LHCN-M2 (cell line): Measurements from ENCODE around the gene PIK3R2. TPM values are rescaled to one million over a fixed set of nuclear protein-coding genes. Genes with fewer than 3 reads are reported as not detected.
"Not testable (repeated sequence)": the region's sequence is repeated elsewhere in the genome, so short reads cannot be mapped to it uniquely, and the experiment has no call there.

Experiments used
- DNase-seq: peaks from one replicate; pipeline ENCODE4 v3.0.0-alpha.2; 2012; ENCODE audit warnings: low read depth
- polyA plus RNA-seq: library from polyadenylated mRNA; unstranded; fragments of >200 nt; gene quantifications from one replicate; pipeline ENCODE4 v1.2.1, GENCODE V29; 2012; ENCODE audit warnings: missing spikeins
- total RNA-seq: library from RNA; depleted of rRNA; stranded (reverse); fragments of >200 nt; gene quantifications from 2 replicates; pipeline ENCODE4 v1.2.3, GENCODE V29; 2014; rRNA removed

Gene PIK3R2
- 21.2 and 40.6 TPM in 2 replicates for total RNA-seq
- polyA plus RNA-seq, result 49.3 TPM

DNA sequence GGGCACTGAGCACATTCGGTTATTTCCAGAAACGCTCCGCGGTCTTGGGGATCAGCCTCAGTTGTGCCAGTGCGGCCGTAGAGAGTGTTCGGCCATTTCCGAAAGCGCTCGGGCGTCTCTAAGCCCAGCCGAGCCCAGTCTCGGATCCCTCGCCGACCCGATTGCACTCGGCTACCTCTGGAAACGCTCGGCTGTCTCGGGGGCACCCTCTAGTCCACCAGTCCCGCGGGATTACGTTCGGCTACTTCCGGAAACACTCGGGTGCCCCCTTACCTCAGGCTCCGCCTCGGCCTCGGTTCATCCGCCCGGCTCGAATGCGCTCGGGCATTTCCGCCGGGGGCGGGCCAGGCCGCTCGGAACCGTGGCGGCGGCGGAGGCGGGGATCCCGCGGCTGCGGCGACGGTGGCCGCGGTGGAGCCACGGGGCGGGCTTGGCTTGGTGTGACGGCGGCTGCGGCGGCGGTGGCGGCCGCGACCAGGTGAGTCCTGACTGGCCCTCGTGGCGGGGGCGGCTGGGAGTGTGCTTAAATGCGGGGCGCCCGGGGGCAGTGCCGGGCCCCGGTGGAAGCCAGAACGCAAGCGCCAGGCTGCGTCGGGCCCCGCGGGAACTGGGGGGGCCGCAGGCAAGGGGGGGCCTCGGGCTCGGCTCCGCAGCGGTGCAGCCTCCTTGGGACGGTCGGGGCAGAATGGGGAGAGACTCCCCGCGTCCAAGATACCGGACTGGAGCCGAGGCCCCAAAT is at the start of gene PIK3R2:
Gene PIK3R2 (plus strand): TSS at position 347 of the 739 bp plus-strand sequence. CDS start 2,717 bp downstream, outside the sequence.
- DNase-seq, result peak; percentile 97

DNA sequence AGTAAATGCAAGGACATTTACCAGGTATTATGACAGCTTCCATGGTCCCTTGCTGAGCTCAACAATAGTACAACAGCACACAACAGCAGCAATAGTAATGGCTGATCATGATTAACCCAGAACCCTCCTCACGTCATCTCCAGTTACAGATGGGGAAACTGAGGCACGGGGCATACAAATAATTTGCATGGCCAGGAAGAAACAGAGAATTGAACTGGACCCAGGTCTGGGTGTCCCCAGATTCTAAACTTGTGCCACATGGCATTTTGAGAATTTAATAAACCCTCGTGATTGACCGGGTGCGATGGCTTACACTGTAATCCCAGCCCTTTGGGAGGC is 48.2 kb upstream of the PIK3R2 start:
- DNase-seq, result no peak

GRCh38 chr19:18105259-18105658 is 47.7 kb upstream of the PIK3R2 start:
- DNase-seq, result not testable (repeated sequence)

GRCh38 chr19:18107235-18107634 is 45.7 kb upstream of the PIK3R2 start:
- no peak for DNase-seq

GRCh38 chr19:18108897-18109296 is 44.1 kb upstream of the PIK3R2 start:
- no peak for DNase-seq

DNA sequence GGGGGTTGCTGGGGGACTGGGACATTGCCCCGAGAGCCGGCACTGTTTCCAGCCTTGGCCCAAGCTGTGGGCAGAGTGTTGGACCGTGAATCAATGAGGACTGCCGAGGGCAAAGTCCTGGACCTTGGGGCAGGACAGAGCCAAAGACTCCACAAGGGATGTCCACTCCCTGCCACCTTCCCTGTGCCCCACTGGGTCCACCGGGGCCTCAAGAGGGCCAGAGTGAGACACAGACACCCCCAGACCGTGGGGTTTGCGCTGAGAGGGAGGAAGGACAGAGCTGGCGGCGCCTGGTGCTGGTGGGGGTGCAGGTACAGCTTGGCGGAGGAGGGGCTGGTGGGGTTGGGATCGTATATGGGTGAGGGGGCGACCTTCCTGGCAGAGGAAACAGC is 43.6 kb upstream of the PIK3R2 start:
- no peak for DNase-seq

- no peak for DNase-seq
Observed at GRCh38 chr19:18109733-18110608, 43.0 kb upstream of the PIK3R2 start.

- no peak for DNase-seq
Observed at GRCh38 chr19:18110609-18111232, 42.2 kb upstream of the PIK3R2 start.

DNA sequence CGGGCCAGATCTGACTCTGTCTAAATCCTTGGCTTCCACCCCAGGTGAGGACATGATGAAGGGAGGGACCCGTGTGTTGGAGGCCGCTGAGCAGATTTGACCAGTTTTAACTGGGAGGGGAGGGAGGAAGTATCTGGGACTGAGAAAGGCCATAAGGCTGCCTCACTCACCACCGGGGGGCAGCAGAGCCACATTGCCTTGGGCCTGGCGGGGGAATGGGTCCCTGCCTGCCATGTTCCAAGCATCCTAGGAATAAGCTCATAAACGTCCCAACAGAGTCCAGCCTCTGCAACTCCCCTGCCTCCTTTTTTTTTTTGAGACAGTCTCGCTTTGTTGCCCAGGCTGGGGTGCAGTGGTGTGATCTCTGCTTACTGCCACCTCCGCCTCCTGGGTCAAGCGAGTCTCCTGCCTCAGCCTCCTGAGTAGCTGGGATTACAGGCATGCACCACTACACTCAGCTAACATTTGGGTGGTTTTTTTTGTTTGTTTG is 39.9 kb upstream of the PIK3R2 start:
- DNase-seq, result peak; percentile 70

DNA sequence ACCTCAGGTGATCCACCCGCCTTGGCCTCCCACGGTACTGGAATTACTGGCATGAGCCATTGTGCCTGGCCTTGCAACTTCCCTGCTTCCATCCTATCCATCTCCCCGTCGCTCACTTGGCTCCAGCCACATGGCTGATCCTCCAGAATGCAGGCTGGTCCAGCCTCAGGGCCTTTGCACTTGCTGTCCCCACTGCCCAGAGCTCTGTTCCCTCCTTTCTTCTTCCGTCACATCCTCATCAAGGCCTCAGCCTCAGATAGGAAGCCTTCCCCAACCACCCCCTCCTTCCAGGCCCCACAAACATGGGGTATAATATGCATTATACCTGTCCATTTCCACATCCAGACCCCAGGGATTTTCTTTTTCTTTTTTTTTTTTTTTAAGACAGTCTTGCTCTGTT is 39.1 kb upstream of the PIK3R2 start:
- DNase-seq, result no peak

- no peak for DNase-seq
Observed at GRCh38 chr19:18114483-18114882, 38.5 kb upstream of the PIK3R2 start.

GRCh38 chr19:18117364-18117691 is 35.6 kb upstream of the PIK3R2 start:
- no peak for DNase-seq

DNA sequence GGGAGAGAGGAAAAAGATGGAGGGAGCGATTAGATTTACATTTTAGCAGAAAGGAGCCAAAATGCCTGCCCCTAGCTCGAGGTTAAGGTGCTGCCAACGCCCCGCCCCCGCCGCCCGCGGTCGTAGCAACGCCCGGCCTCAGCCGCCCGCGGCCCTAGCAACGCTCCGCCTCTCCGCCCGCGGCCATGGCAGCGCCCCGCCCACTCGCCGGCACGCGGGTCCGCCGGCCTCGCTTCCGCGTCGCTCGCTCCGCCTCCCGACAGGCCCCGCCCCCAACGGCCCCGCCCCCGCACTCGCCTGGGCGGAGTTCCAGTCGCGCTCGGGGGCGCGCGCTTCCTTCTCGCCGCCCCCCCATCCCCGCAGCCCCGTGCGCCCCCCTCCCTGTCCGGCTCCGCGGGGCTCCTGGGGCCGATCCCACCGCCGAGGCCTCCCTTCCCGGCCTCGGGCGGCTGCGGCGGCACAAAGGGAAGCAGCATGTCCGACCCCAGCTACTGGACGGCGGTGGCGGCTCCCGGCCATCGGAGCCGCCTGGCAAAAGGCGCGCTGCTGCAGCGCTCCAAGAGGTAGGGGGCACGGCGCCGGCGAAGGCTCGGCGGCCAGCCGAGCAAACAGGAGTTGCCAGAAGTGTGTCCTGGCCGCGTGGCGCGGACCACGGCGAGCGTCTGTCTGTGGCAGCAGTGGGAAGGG is 35.1 kb upstream of the PIK3R2 start:
- DNase-seq, result peak; percentile 76

DNA sequence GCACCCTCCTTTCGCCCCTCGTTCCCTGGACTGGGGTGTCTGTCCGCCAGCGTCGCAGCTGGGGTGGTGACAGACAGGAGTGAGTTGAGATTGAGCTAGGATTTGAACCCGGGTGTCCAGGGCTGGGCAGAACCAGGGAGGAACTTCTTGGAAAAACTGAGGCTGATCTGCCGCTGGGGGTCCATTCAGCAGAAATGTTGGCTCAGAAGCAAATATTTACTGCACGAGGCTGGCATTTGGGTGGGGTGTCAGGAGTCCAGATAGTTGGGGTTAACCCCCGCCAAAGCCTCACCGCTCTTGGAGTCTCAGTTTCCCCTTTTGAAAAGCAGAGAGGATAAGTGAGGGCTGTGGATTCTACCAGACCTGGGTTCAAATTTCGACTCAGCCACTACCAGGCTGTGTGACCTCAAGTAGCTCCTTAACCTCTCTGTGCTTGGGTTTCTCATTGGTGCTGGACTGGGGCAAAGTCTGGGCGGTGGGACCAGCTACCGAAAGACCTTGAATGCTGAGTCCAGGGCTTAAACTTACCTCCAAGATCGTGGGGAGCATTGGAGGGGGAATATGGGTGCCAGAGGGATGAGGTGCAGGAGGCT is 34.4 kb upstream of the PIK3R2 start:
- DNase-seq, result no peak

- DNase-seq, result no peak
Observed at GRCh38 chr19:18119013-18119716, 33.8 kb upstream of the PIK3R2 start.

- no peak for DNase-seq
Observed at GRCh38 chr19:18119717-18120105, 33.3 kb upstream of the PIK3R2 start.

- DNase-seq, result no peak
Observed at GRCh38 chr19:18120127-18120526, 32.8 kb upstream of the PIK3R2 start.

GRCh38 chr19:18121166-18121565 is 31.8 kb upstream of the PIK3R2 start:
- no peak for DNase-seq

DNA sequence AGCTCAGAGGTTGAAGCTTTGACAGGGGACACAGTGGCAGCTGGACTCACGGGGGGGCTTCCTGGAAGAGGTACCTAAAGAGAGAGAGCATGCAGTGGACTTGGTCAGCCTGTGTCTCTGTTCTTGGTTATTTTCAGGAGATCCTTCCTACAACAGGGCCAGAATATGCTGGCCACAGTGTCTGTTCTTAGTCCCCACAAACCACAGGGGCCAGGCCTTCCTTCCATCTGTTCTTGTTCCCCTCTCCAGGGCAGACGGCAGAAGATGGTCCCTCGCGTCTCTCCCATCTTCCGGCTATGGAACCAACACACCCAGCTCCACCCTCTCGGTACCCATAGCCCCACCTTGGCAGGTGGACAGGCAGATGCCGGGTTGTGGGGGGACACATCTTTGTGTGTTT is 30.5 kb upstream of the PIK3R2 start:
- no peak for DNase-seq

- DNase-seq, result no peak
Observed at GRCh38 chr19:18122860-18123795, 29.8 kb upstream of the PIK3R2 start.
